Urothelium cell line (cell line): ENCODE results near the gene ADAM30.
"Not testable (repeated sequence)": the region's sequence is repeated elsewhere in the genome, so short reads cannot be mapped to it uniquely, and the experiment has no call there.

Experiments used
- DNase-seq: peaks from one replicate; pipeline ENCODE4 v3.0.0; 2011; ENCODE audit warnings: low spot score, mixed read lengths
- FAIRE-seq: peaks from 2 replicates; lab custom pipeline; 2011; peaks lifted over from hg19 to GRCh38; lab: Jason Lieb, UNC

Gene ADAM30

DNA sequence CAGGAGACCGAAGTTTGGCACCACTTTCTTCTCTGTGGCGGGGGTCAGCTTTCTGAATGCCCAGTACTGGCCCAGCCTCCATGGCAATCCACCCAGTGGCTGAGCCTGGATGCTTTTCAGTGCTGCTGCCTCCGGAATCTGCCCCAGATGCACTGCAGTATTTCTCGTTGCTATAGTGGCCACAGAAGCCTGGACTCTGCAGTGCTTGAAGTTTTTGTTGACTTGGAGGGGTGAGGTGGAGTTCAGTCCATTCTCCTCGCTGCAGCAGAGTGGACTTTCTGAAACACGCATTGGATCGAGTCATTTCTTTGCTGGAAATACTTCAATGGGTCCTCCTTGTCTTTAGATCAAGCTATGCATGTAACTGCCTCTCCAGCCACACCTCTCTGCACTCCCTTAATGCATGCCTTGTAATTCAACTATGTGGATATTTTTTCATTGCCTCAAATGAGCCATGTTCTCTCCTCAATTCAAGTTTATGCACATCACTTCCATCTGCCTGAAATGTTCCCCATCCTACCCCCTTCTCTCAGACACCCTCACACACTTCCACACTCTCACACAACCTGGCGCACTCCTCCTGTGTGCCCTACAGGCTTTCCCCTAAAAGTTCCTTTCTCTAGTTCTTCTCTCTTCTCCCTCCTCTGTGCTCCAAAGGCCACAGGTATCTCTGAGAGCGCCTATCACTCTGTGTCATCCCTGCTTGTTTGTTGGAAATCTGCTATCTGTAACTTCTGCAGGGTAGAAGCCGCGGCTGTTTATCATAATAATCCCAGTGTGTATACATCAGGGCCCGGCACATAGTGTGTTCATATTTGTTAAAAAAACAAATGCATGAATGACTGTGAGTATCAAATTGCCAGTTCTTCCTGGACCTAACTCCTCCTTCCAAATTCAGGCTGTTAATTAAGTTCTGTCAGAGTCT, 16.5 kb downstream of the ADAM30 start:
- FAIRE-seq (no peak), DNase-seq (no peak)

GRCh38 chr1:119878171-119878570, 18.1 kb downstream of the ADAM30 start:
- no peak for FAIRE-seq
- no peak for DNase-seq

- peak; percentile 65 for FAIRE-seq
Observed at GRCh38 chr1:119874186-119874585, 22.1 kb downstream of the ADAM30 start.

DNA sequence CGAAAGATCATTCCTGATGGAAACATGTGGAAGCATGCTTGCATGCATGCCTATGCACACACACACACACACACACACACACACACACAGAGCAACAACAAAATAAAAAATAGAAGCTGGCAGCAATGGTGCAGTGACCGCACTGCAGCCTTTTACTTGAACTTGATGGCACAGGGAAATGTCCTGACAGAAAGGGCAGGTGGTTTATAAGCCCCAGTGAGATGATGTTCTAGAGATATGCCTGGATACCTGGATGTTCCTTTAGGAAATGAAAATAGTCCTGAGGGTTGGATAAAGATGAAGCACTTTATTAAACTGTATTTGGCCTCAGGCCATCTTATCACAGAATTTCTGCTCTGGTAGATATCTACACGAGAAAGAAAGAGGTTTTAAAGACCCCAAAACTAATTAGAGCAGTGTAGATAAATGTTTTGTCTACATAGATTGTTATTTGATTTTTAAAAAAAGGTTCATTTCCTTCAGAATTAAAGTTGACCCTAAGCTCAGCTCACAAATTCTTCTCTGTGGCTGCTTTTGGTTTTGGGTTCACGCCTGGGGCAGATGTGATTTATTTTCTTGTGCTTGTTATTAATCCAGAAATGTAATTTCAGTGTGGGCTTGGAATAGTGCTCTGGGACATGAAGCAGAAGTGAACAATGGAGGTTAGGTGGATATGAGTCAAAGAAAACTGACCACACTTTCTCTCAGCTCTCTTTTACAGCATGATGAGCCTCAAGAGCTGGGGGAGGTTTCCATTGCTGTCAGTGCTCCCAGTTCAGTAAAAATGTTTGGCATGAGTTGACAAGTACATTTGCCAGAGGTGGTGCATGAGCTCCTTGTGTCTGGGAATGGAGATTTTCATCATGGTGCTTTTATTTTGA, 22.9 kb downstream of the ADAM30 start:
- no peak for FAIRE-seq
- DNase-seq: no peak

More at GRCh38 chr1:119874186-119874585, 22.1 kb downstream of the ADAM30 start:
- no peak for DNase-seq

DNA sequence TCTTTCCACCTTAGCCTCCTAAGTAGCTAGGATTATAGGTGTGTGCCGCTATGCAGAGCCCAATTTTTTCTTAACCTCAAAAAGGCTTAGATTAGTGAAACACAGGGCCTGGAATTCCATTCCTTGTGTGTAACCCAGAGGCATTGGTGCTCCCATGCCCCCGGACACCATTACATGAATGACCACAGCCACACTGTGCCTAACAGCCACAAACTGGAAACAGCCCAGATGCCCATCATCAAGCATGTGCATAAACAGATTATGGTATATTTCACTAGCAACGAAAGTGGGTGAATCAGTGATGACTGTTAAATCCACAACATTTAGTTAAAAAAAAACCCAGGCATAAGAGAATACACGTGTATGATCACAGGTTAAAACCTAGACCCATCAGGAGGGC, 24.4 kb downstream of the ADAM30 start:
- FAIRE-seq (no peak), DNase-seq (no peak)

DNA sequence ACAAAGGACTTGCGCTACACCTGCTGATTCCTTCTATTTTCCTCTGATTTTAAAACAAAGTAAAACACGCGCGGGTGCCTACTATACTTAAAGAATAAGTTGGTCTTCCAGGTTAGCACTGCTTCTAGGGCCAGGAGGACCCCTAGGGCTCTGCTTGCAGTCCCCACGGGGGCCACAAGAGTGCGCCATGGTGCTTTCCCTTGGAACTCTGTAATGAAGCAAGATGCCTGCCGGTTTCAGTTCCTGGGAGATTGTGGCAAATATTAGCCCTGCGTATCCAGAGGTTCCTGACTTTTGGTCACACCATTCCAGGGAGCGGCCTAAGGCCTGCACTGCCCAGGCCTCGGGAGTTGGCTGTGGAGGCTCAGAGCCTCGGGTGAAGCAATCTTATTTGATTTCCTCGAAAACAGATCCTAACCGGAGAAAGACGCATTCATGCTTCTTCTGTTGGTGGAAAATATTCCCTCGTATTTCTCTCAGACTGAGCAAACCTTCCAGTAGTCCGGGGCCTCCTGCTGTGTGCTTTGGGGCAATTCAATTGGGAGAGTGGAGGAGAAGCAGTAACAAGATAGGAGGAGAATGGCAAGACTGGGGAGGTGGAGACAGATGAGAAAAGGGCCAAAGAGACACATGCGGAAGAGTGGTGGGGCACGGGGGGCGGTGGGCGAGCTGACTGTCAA, 25.3 kb downstream of the ADAM30 start:
- FAIRE-seq (peak; percentile 35), DNase-seq (peak; percentile 89)

DNA sequence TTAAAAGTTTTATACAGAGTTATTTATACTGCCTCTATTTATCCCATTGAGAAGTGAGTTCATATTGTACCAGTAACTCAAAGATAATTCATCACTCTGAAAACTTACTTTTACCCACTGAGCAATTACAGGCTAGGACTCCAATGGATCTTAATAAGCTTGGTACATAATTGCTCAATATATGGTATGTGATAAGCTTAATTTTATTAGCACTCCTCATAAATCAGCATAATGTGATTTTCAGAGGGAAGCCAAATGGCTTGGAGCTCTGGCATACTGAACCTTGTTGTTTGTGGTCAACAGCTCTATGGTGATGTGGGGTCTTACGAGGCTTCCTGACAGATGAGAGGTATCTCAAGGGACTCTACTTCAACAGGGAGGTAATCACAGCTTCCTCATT, 26.3 kb downstream of the ADAM30 start:
- no peak for FAIRE-seq

DNA sequence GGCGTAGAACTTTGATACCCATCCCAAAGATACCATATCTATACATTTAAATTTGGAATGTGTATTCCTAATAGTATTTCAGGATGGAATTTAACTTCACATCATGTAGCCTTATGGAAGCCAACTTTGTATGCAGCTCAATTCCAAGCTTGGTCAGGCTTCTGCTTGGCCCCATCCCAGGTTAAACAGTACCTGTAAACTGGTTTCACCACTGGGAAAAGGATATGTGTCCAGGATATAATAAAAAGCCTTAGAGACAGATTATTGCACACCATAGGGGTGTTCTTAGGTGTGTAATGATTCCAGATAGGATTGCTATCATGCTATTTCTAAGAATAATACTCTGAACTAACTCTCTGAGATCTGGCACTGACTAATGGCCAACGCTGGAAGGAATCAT, 28.1 kb downstream of the ADAM30 start:
- FAIRE-seq (no peak), DNase-seq (no peak)

More for the DNA sequence above, 26.3 kb downstream of the ADAM30 start:
- no peak for DNase-seq

DNA sequence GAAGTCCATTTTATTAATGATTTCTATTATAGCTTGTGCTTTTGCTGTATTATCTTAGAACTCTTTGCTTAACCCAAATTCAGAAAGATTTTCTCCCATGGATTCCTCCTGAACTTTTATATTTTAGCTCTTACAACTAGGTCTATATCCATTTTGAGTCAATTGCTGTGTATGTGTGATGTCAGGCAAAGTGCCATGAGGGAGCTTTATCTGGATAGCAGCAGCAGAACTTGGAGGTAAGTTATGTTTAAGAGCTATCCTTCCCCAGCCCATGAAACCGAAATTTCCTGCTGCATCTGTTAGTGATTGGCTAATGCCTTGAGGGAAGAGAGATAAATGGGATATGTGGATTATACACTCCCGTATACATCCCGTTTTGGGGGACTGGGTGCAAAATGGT, 29.9 kb downstream of the ADAM30 start:
- no peak for DNase-seq
- no peak for FAIRE-seq

DNA sequence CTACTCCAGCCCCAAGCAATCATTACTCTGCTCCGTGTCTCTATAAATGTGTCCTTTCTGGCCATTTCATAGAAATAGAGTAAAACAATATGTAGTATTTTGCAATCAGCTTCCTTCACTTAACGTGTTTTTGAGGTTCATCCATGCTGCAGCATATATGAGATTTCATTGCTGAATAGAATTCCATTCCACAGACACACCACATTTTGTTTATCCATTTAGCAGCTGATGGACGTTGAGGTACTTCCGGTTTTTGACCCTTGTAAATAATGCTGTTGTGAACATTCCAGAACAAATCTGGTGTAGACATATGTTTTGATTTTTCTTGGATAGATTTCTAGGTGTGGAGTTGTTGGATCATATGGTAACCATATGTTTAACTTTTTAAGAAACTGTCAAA, 30.7 kb downstream of the ADAM30 start:
- FAIRE-seq: no peak
- no peak for DNase-seq

DNA sequence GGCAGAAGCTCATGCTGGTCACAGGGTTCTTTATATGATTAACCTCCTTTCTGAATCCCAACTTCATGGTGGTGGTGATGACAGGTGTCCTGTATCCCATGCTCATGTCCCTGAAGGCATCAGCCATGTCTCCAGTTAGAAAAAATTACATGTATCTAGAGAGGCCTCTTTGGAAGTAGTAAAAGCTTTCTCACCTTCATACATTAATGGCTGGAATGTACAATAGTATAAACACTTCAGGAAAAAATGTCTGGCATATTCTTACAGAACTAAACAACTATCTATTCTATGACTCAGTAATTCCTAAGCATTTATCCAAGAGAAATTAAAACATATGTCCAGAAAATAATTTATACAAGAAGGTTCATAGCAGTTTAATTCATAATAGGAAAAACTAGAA, 34.0 kb downstream of the ADAM30 start:
- no peak for DNase-seq

GRCh38 chr1:119861547-119861946, 34.8 kb downstream of the ADAM30 start:
- FAIRE-seq (no peak), DNase-seq (no peak)

More for the DNA sequence above, 34.0 kb downstream of the ADAM30 start:
- FAIRE-seq: no peak

DNA sequence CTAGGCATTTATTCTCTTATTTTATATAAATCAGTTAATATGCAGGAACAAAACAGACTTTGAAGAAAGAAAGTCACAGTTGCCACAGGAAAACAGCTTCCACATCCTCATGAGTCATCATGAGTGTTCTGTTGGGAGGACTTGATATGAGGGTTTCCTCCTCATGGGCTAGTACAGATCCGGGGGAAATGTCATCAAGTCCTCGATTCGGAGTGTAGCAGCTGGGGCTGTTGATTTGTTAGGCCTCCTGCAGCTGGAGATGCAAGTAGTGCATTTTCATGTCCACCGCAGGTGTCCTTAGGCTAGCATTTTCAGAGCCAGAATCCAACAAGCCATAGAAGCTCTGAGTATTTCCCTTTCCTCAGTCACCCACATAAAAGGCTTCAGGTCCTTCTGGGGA, 36.7 kb downstream of the ADAM30 start:
- FAIRE-seq (no peak), DNase-seq (peak; percentile 64)

DNA sequence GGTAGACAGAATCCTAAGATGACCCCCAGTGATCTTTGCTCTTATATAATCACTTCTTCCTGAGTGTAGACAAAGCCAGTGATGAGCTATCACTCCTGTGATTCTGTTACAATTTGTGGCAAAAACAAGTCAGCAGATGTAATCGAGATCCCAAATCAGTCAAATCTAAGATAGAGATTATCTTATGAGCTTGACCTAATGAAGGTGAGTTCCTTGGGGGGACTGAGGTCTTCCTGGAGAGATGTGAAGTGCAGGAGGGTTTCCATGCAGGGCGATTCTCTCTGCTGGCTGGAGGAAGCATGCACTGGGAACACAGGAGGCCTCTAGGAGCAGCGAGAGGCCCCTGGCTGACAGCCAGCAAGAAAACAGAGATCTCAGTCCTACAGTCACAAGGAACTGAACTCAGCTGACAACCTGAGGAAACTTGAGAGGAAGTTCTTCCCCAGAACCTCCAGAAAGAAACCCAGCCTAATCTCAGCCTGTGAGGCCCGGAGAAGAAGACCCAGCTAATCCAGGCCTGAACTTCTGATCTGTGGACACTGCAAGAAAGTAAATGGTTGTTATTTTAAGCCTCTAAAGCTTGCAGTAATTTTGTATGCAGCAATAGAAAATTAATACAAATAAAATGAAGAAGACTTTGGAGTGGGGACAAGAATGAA, 37.6 kb downstream of the ADAM30 start:
- FAIRE-seq, DNase-seq: not testable (repeated sequence)

DNA sequence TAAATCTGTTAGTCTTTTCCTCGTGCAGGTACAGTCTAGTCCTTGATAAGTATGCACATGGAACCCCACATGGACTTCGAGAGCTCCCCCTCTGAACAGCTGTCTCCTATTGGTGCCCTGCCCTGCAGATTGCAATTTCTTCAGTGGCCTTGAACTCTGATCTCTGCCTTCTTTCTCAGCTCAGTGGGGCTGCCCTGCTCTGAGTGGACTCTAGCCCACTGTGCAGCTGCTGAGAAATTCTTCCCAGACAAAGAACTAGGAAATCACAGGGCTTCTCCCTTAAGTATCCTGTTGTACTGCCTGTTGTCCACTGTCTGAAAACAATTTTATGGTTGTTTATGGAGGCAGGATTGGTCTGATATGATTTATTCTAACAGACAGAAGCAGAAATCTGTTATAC, 38.2 kb downstream of the ADAM30 start:
- DNase-seq (no peak), FAIRE-seq (no peak)

DNA sequence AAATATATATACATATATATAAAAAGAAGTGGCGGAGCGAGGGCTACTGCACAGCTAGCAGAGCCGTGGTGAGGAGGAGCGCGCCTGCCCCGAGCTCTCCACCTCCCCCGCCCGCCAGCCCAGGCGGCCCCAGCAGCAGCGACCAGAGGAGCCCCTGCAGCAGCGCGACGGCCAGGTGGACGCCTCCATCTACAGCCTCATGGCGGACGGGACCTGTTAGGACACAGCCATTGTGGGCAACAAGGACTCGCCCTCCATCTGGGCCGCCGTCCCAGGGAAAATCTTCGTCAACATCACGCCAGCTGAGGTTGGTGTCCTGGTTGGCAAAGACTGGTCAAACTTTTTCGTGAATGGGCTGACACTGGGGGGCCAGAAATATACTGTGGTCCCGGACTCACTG, 43.2 kb downstream of the ADAM30 start:
- DNase-seq (no peak), FAIRE-seq (no peak)

- DNase-seq, FAIRE-seq: not testable (repeated sequence)
Observed at GRCh38 chr1:119844206-119844605, 52.1 kb downstream of the ADAM30 start.
